Measurements from ENCODE around the gene CCDC117.
A peak's percentile ranks its signal among the peaks of the same experiment; 100 is the strongest.

Gene CCDC117

GRCh38 chr22:28769394-28770085, 3.0 kb upstream of the CCDC117 start:
- DNase-seq = no peak

- DNase-seq = no peak
Observed at GRCh38 chr22:28771195-28771791, 1.2 kb upstream of the CCDC117 start.

- DNase-seq = no peak
Observed at GRCh38 chr22:28773461-28773867, 969 bp downstream of the CCDC117 start.

GRCh38 chr22:28774378-28774777, 1.9 kb downstream of the CCDC117 start:
- DNase-seq = no peak

GRCh38 chr22:28779833-28780232, 7.3 kb downstream of the CCDC117 start:
- DNase-seq = no peak

GRCh38 chr22:28780296-28780695, 7.8 kb downstream of the CCDC117 start:
- no peak for DNase-seq

- no peak for DNase-seq
Observed at GRCh38 chr22:28783786-28784671, 11.5 kb downstream of the CCDC117 start.

GRCh38 chr22:28788601-28789000, 16.1 kb downstream of the CCDC117 start:
- no peak for DNase-seq

GRCh38 chr22:28791124-28791523, 18.6 kb downstream of the CCDC117 start:
- DNase-seq = no peak

GRCh38 chr22:28791841-28792490, 19.5 kb downstream of the CCDC117 start:
- no peak for DNase-seq

- no peak for DNase-seq
Observed at GRCh38 chr22:28792491-28793383, 20.2 kb downstream of the CCDC117 start.

- DNase-seq = no peak
Observed at GRCh38 chr22:28793976-28794584, 21.6 kb downstream of the CCDC117 start.

GRCh38 chr22:28795071-28795693, 22.7 kb downstream of the CCDC117 start:
- no peak for DNase-seq

GRCh38 chr22:28795932-28796856, 23.7 kb downstream of the CCDC117 start:
- no peak for DNase-seq

- no peak for DNase-seq
Observed at GRCh38 chr22:28798810-28799605, 26.5 kb downstream of the CCDC117 start.

- DNase-seq = no peak
Observed at GRCh38 chr22:28799606-28800307, 27.3 kb downstream of the CCDC117 start.

GRCh38 chr22:28800308-28801041, 28.0 kb downstream of the CCDC117 start, which contains the start of gene XBP1:
XBP1 (minus strand) TSS chr22:28800569.
- DNase-seq = peak; percentile 91

All from central memory CD4-positive, alpha-beta T cell (primary cell).